ENCODE results near the gene MAPK13.

MAPK13 gene

DNA sequence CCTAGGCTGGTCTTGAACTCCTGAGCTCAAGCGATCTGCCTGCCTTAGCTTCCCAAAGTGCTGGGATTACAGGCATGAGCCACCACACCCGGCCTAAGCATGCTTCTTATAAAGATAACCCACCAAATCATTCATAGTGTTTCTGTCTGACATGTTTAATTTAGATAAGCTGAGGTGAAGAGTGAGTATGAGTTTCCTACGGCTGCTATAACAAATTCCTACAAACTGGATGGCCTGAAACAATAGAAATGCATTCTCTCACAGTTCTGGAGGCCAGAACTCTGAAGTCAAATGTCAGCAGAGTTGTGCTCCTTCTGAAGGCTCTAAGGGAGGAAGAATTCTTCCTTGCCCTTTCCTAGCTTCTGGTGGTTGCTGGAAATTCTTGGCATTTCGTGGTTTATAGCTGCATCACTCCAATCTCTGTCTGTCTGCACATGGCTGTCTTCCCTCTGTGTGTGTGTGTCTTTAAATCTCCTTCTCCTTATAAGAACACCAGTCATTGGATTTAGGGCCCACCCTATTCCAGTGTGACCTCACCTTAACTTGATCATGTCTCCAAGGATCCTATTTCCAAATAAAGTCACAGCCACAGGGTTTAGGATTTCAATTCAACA is 29.9 kb downstream of the MAPK13 start:
- TF ChIP-seq EZH2phosphoT487 (IDR thresholded peaks at IDR 0.05; ENCODE audit: borderline replicate concordance): no peak
- TF ChIP-seq, protein P1, sequence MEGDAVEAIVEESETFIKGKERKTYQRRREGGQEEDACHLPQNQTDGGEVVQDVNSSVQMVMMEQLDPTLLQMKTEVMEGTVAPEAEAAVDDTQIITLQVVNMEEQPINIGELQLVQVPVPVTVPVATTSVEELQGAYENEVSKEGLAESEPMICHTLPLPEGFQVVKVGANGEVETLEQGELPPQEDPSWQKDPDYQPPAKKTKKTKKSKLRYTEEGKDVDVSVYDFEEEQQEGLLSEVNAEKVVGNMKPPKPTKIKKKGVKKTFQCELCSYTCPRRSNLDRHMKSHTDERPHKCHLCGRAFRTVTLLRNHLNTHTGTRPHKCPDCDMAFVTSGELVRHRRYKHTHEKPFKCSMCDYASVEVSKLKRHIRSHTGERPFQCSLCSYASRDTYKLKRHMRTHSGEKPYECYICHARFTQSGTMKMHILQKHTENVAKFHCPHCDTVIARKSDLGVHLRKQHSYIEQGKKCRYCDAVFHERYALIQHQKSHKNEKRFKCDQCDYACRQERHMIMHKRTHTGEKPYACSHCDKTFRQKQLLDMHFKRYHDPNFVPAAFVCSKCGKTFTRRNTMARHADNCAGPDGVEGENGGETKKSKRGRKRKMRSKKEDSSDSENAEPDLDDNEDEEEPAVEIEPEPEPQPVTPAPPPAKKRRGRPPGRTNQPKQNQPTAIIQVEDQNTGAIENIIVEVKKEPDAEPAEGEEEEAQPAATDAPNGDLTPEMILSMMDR (conservative IDR thresholded peaks at IDR 0.05; ENCODE audit: low read length): no peak
- H3K4me3 ChIP-seq (ENCODE audit: low read length, poor library complexity, severe bottlenecking): no peak overlapping the region
- no peaks in the 10 kb centered on the region for H3K27me3 ChIP-seq (ENCODE audit: insufficient read depth, low read length, poor library complexity, severe bottlenecking)
- no peaks in the 10 kb centered on the region for H4K20me1 ChIP-seq (ENCODE audit: insufficient read depth, low read length, poor library complexity, severe bottlenecking)
- H2AFZ ChIP-seq (ENCODE audit: low read length): no peak overlapping the region
- no peaks in the 10 kb centered on the region for H3K79me2 ChIP-seq (ENCODE audit: insufficient read depth, low read length)
- no peak overlapping the region for H3K4me2 ChIP-seq (ENCODE audit: low read depth, low read length, poor library complexity, severe bottlenecking)
- H3K9ac ChIP-seq (ENCODE audit: low read depth, low read length, poor library complexity, severe bottlenecking): no peak overlapping the region
- H3K36me3 ChIP-seq (ENCODE audit: insufficient read depth, low read length): no peaks in the 10 kb centered on the region
- H3K4me1 ChIP-seq (ENCODE audit: insufficient read depth, low read length, poor library complexity, severe bottlenecking): no peaks in the 10 kb centered on the region
- no peaks in the 10 kb centered on the region for H3K9me2 ChIP-seq (replicated peaks; ENCODE audit: low read depth, low read length)
- no peaks in the 10 kb centered on the region for H3F3A ChIP-seq (ENCODE audit: low read depth)
- peaks cover 11% of the 10 kb centered on the region; the same call in 1 of the 2 replicates for H3K9me3 ChIP-seq (ENCODE audit: insufficient read depth, low read depth, low read length)

DNA sequence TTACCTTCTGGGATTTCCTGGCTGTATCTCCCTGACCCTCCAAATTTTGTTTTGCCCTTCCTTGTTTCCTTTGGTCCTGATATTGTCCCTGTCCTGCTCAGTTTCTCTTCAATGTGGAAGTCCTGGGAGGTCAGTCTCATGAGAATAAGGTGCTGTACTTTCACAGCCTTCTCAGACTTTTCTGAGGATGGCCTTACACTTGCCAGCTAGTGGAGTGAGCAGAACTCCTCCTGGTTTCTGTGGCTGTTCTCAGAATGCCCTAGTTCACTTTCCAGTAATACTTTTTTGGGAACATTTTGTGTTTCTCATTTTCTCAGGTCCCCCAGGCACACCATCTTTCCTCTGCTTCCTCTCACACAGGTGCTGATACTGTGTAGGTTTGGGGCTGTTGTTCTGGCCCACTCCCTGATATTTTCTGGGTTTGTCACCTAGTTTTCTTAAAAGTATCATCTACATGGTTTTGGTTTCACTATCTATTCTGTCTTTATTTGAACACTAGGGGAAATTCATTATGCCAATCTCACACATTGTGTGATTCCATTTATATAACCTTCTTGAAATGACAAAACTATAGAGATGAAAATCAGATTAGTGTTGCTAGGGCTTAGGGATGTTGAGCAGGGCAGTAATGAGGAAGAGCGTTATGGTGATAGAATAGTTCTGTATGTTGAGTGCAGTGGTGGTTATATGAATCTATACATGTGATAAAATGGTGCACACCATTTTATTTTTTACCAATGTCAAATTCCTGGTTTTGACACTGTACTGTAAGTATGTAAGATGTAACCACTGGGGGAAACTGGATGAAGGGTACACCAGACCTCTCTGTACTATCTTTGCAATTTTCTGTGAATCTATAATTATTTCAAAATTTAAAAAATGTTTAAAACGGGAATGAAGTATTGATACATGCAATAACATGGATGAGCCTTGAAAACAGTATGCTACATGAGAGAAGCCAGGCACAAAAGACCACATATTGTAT is 39.0 kb downstream of the MAPK13 start:
- Histone ChIP-seq H2AFZ (ENCODE audit: low read length) (no peak overlapping the region), H3K4me2 (ENCODE audit: low read depth, low read length, poor library complexity, severe bottlenecking) (no peak overlapping the region), H3K27me3 (ENCODE audit: insufficient read depth, low read length, poor library complexity, severe bottlenecking) (no peaks in the 10 kb centered on the region), H4K20me1 (ENCODE audit: insufficient read depth, low read length, poor library complexity, severe bottlenecking) (no peaks in the 10 kb centered on the region), H3K4me3 (ENCODE audit: low read length, poor library complexity, severe bottlenecking) (no peak overlapping the region), H3K79me2 (ENCODE audit: insufficient read depth, low read length) (no peaks in the 10 kb centered on the region), H3K9ac (ENCODE audit: low read depth, low read length, poor library complexity, severe bottlenecking) (no peak overlapping the region), H3K9me3 (ENCODE audit: insufficient read depth, low read depth, low read length) (no peaks in the 10 kb centered on the region), H3K9me2 (replicated peaks; ENCODE audit: low read depth, low read length) (no peaks in the 10 kb centered on the region), H3K4me1 (ENCODE audit: insufficient read depth, low read length, poor library complexity, severe bottlenecking) (no peaks in the 10 kb centered on the region), H3K36me3 (ENCODE audit: insufficient read depth, low read length) (no peaks in the 10 kb centered on the region), H3F3A (ENCODE audit: low read depth) (no peaks in the 10 kb centered on the region)
- TF ChIP-seq, protein P1 (conservative IDR thresholded peaks at IDR 0.05; ENCODE audit: low read length): no peak
- no peak for TF ChIP-seq EZH2phosphoT487 (IDR thresholded peaks at IDR 0.05; ENCODE audit: borderline replicate concordance)

DNA sequence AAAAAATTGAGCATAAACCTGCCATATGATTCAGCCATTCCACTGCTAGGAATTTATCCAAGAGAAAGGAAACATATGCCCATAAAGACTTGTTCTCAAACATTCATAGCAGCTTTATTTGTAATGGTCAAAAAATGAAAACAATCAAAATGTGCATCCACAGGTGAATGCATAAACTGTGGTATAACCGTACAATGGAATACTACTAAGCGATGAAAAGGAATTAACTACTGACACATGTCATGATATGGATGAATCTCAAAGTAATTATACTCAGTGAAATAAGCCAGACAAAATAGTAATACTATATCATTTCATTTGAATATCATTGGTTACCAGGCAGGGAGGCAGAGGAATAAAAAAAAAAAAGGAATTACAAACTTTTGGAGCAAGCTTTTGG is 40.4 kb downstream of the MAPK13 start:
- no peaks in the 10 kb centered on the region for H3K36me3 ChIP-seq (ENCODE audit: insufficient read depth, low read length)
- no peaks in the 10 kb centered on the region for H3K9me2 ChIP-seq (replicated peaks; ENCODE audit: low read depth, low read length)

More for the DNA sequence above, 40.4 kb downstream of the MAPK13 start:
- H4K20me1 ChIP-seq (ENCODE audit: insufficient read depth, low read length, poor library complexity, severe bottlenecking): no peaks in the 10 kb centered on the region
- no peaks in the 10 kb centered on the region for H3K9me3 ChIP-seq (ENCODE audit: insufficient read depth, low read depth, low read length)
- no peaks in the 10 kb centered on the region for H3F3A ChIP-seq (ENCODE audit: low read depth)
- no peak overlapping the region for H3K4me3 ChIP-seq (ENCODE audit: low read length, poor library complexity, severe bottlenecking)
- no peak overlapping the region for H3K4me2 ChIP-seq (ENCODE audit: low read depth, low read length, poor library complexity, severe bottlenecking)
- H3K4me1 ChIP-seq (ENCODE audit: insufficient read depth, low read length, poor library complexity, severe bottlenecking): no peaks in the 10 kb centered on the region
- no peaks in the 10 kb centered on the region for H3K79me2 ChIP-seq (ENCODE audit: insufficient read depth, low read length)
- H3K9ac ChIP-seq (ENCODE audit: low read depth, low read length, poor library complexity, severe bottlenecking): no peak overlapping the region
- no peaks in the 10 kb centered on the region for H3K27me3 ChIP-seq (ENCODE audit: insufficient read depth, low read length, poor library complexity, severe bottlenecking)
- TF ChIP-seq, protein P1 (conservative IDR thresholded peaks at IDR 0.05; ENCODE audit: low read length): no peak
- no peak for TF ChIP-seq EZH2phosphoT487 (IDR thresholded peaks at IDR 0.05; ENCODE audit: borderline replicate concordance)
- no peak overlapping the region for H2AFZ ChIP-seq (ENCODE audit: low read length)
